ENCODE results near the gene OR13A1.
"Not testable (repeated sequence)": the region's sequence is repeated elsewhere in the genome, so short reads cannot be mapped to it uniquely, and the experiment has no call there.

The OR13A1 gene

DNA sequence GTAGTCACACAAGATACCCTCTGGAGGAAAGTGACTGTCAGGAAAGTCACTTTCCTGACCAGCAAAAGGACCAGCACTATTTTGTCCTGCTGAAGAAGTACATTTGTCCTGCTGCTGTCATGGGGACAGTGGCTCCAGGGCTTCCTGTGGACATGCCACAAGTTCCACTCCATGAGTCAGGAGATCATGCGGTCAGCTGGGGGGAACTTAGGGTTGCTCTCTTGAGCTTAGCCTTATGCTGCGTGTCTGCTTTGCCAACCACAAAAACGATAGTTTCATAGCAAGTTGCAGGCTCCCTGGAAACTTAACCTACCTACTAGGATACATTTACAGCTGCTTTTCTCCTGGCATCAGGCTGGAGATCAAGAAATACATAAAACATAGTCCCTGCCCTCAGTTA is 38.9 kb upstream of the OR13A1 start:
- H3K27ac ChIP-seq (replicated peaks), result peak overlapping the region; percentile 79
- no peaks in the 10 kb centered on the region for H3K27me3 ChIP-seq (ENCODE audit: insufficient read depth, poor library complexity, severe bottlenecking)
- TF ChIP-seq GABPA (IDR thresholded peaks at IDR 0.05; ENCODE audit: low read depth), result no peak
- peak; percentile 79 for TF ChIP-seq POLR2AphosphoS5 (IDR thresholded peaks at IDR 0.05; ENCODE audit: low read depth)
- peak; percentile 4; the same call in 1 of the 2 replicates for TF ChIP-seq SPI1 (IDR thresholded peaks at IDR 0.05; ENCODE audit: borderline replicate concordance, low read depth)
- no peak overlapping the region for H3K4me3 ChIP-seq (replicated peaks; ENCODE audit: insufficient read depth, low read length)
- DNase-seq (ENCODE audit: low read depth in 1 of 2, low spot score in 1 of 2), result peak; percentile 91 to 92

DNA sequence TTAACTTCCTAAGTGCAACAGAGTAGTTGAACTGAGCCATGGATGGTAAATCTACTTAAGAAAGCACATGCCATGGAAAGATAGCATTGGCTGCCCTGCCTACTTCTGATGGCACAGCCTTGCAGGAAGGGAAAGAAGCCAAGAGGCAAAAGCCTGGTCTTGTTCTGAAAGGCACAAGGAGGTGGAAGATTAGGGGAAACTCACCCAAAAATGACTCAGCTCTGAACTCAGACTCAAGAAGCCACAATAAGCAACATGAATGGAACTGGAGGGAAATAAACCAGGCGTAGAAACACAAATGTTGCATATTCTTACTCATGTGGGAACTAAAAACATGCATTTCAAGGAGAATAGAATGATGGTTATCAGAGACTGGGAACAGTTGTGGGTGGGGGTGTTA is 37.8 kb upstream of the OR13A1 start:
- DNase-seq (ENCODE audit: low read depth in 1 of 2, low spot score in 1 of 2), result peak; percentile 42 to 74
- Histone ChIP-seq H3K27me3 (ENCODE audit: insufficient read depth, poor library complexity, severe bottlenecking) (no peaks in the 10 kb centered on the region), H3K27ac (replicated peaks) (peak overlapping the region; percentile 79), H3K4me3 (replicated peaks; ENCODE audit: insufficient read depth, low read length) (no peak overlapping the region)
- TF ChIP-seq, protein P1, sequence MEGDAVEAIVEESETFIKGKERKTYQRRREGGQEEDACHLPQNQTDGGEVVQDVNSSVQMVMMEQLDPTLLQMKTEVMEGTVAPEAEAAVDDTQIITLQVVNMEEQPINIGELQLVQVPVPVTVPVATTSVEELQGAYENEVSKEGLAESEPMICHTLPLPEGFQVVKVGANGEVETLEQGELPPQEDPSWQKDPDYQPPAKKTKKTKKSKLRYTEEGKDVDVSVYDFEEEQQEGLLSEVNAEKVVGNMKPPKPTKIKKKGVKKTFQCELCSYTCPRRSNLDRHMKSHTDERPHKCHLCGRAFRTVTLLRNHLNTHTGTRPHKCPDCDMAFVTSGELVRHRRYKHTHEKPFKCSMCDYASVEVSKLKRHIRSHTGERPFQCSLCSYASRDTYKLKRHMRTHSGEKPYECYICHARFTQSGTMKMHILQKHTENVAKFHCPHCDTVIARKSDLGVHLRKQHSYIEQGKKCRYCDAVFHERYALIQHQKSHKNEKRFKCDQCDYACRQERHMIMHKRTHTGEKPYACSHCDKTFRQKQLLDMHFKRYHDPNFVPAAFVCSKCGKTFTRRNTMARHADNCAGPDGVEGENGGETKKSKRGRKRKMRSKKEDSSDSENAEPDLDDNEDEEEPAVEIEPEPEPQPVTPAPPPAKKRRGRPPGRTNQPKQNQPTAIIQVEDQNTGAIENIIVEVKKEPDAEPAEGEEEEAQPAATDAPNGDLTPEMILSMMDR (IDR thresholded peaks at IDR 0.05; ENCODE audit: insufficient read depth, low read length), result no peak
- TF ChIP-seq, protein P2, sequence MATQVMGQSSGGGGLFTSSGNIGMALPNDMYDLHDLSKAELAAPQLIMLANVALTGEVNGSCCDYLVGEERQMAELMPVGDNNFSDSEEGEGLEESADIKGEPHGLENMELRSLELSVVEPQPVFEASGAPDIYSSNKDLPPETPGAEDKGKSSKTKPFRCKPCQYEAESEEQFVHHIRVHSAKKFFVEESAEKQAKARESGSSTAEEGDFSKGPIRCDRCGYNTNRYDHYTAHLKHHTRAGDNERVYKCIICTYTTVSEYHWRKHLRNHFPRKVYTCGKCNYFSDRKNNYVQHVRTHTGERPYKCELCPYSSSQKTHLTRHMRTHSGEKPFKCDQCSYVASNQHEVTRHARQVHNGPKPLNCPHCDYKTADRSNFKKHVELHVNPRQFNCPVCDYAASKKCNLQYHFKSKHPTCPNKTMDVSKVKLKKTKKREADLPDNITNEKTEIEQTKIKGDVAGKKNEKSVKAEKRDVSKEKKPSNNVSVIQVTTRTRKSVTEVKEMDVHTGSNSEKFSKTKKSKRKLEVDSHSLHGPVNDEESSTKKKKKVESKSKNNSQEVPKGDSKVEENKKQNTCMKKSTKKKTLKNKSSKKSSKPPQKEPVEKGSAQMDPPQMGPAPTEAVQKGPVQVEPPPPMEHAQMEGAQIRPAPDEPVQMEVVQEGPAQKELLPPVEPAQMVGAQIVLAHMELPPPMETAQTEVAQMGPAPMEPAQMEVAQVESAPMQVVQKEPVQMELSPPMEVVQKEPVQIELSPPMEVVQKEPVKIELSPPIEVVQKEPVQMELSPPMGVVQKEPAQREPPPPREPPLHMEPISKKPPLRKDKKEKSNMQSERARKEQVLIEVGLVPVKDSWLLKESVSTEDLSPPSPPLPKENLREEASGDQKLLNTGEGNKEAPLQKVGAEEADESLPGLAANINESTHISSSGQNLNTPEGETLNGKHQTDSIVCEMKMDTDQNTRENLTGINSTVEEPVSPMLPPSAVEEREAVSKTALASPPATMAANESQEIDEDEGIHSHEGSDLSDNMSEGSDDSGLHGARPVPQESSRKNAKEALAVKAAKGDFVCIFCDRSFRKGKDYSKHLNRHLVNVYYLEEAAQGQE (IDR thresholded peaks at IDR 0.05; ENCODE audit: insufficient replicate concordance, low read depth), result no peak
- TF ChIP-seq POLR2AphosphoS5 (IDR thresholded peaks at IDR 0.05; ENCODE audit: low read depth) (no peak), GABPA (IDR thresholded peaks at IDR 0.05; ENCODE audit: low read depth) (no peak), SPI1 (IDR thresholded peaks at IDR 0.05; ENCODE audit: borderline replicate concordance, low read depth) (no peak)

DNA sequence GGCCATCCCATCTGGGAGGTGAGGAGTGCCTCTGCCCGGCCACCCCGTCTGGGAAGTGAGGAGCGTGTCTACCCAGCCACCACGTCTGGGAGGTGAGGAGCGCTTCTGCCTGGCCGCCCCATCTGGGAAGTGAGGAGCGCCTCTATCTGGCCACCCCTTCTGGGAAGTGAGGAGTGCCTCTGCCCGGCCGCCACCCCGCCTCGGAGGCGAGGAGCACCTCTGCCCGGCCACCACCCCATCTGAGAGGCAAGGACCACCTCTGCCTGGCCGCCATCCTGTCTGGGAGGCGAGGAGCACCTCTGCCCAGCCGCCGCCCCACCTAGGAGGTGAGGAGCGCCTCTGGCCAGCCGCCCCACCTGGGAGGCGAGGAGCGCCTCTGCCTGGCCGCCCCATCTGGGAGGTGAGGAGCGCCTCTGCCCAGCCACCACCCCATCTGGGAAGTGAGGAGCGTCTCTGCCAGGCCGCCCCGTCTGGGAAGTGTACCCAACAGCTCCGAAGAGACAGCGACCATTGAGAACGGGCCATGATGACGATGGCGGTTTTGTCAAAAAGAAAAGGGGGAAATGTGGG is 32.9 kb upstream of the OR13A1 start:
- not testable (repeated sequence) for H3K27ac ChIP-seq (replicated peaks); H3K27me3 ChIP-seq (ENCODE audit: insufficient read depth, poor library complexity, severe bottlenecking); H3K4me3 ChIP-seq (replicated peaks; ENCODE audit: insufficient read depth, low read length); DNase-seq (ENCODE audit: low read depth in 1 of 2, low spot score in 1 of 2)

DNA sequence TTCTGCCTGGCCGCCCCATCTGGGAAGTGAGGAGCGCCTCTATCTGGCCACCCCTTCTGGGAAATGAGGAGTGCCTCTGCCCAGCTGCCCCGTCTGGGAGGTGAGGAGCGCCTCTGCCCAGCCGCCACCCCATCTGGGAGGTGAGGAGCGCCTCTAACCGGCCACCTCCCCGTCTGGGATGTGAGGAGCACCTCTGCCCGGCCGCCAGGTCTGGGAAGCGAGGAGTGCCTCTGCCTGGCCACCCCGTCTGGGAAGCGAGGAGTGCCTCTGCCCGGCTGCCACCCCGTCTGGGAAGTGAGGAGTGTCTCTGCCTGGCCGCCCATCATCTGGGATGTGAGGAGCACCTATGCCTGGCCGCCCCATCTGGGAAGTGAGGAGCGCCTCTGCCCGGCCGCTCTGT is 32.1 kb upstream of the OR13A1 start:
- not testable (repeated sequence) for H3K27me3 ChIP-seq (ENCODE audit: insufficient read depth, poor library complexity, severe bottlenecking); H3K27ac ChIP-seq (replicated peaks); DNase-seq (ENCODE audit: low read depth in 1 of 2, low spot score in 1 of 2); H3K4me3 ChIP-seq (replicated peaks; ENCODE audit: insufficient read depth, low read length)

DNA sequence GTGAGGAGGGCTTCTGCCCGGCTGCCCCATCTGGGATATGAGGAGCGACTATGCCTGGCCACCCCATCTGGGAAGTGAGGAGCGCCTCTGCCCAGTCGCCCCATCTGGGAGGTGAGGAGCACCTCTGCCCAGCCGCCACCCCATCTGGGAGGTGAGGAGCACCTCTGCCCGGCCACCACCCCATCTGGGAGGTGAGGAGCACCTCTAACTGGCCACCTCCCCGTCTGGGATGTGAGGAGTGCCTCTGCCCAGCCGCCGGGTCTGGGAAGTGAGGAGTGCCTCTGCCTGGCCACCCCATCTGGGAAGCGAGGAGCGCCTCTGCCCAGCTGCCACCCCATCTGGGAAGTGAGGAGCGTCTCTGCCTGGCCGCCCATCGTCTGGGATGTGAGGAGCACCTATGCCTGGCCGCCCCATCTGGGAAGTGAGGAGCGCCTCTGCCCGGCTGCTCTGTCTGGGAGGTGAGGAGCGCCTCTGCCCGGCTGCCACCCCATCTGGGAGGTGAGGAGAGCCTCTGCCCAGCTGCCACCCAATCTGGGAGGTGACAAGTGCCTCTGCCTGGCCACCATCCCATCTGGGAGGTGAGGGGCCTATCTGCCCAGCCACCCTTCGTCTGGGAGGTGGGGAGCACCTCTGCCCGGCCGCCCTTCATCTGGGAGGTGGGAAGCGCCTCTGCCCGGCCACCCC is 31.4 kb upstream of the OR13A1 start:
- H3K27ac ChIP-seq (replicated peaks), result not testable (repeated sequence)

DNA sequence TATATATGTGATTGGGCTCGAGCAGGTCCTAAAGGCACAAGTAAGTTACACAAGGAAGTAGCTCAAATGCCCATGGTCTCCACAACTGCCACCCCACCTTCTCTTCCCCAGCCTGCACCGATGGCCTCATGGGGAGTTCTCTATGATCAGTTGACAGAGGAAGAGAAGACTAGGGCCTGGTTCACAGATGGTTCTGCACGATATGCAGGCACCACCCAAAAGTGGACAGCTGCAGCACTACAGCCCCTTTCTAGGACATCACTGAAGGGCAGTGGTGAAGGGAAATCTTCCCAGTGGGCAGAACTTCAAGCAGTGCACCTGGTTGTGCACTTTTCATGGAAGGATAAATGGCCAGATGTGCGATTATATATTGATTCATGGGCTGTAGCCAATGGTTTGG is 25.0 kb upstream of the OR13A1 start:
- H3K27me3 ChIP-seq (ENCODE audit: insufficient read depth, poor library complexity, severe bottlenecking); H3K4me3 ChIP-seq (replicated peaks; ENCODE audit: insufficient read depth, low read length); H3K27ac ChIP-seq (replicated peaks); DNase-seq (ENCODE audit: low read depth in 1 of 2, low spot score in 1 of 2): not testable (repeated sequence)

More for the DNA sequence above, 31.4 kb upstream of the OR13A1 start:
- not testable (repeated sequence) for H3K27me3 ChIP-seq (ENCODE audit: insufficient read depth, poor library complexity, severe bottlenecking); H3K4me3 ChIP-seq (replicated peaks; ENCODE audit: insufficient read depth, low read length); DNase-seq (ENCODE audit: low read depth in 1 of 2, low spot score in 1 of 2)

DNA sequence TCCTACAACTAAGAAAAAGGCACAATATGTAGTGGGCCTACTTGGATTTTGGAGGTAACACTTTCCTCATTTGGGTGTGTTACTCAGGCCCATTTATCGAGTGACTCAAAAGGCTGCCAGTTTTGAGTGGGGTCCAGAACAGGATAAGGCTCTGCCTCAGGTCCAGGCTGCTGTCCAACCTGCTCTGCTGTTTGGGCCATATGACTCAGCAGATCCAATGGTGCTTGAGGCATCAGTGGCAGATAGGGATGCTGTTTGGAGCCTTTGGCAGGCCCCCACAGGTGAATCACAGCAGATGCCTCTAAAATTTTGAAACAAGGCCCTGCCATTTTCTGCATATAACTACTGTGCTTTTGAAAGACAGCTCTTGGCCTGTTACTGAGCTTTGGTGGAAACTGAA is 24.5 kb upstream of the OR13A1 start:
- no peaks in the 10 kb centered on the region for H3K27me3 ChIP-seq (ENCODE audit: insufficient read depth, poor library complexity, severe bottlenecking)
- no peak for DNase-seq (ENCODE audit: low read depth in 1 of 2, low spot score in 1 of 2)
- TF ChIP-seq, protein P2 (IDR thresholded peaks at IDR 0.05; ENCODE audit: insufficient replicate concordance, low read depth), result no peak
- TF ChIP-seq POLR2AphosphoS5 (IDR thresholded peaks at IDR 0.05; ENCODE audit: low read depth) (no peak), GABPA (IDR thresholded peaks at IDR 0.05; ENCODE audit: low read depth) (no peak), SPI1 (IDR thresholded peaks at IDR 0.05; ENCODE audit: borderline replicate concordance, low read depth) (no peak)
- TF ChIP-seq, protein P1 (IDR thresholded peaks at IDR 0.05; ENCODE audit: insufficient read depth, low read length), result no peak
- H3K4me3 ChIP-seq (replicated peaks; ENCODE audit: insufficient read depth, low read length), result no peak overlapping the region
- H3K27ac ChIP-seq (replicated peaks), result no peak overlapping the region

DNA sequence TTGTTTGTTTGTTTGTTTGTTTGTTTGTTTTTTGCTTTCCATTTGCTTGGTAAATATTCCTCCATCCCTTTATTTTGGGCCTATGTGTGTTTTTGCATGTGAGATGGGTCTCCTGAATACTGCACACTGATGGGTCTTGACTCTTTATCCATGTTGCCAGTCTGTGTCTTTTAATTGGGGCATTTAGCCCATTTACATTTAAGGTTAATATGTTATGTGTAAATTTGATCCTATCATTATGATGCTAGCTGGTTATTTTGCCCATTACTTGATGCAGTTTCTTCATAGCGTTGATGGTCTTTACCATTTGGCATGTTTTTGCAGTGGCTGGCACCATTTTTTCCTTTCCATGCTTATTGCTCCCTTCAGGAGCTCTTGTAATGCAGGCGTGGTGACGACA is 16.4 kb upstream of the OR13A1 start:
- H3K27ac ChIP-seq (replicated peaks); H3K27me3 ChIP-seq (ENCODE audit: insufficient read depth, poor library complexity, severe bottlenecking); H3K4me3 ChIP-seq (replicated peaks; ENCODE audit: insufficient read depth, low read length); DNase-seq (ENCODE audit: low read depth in 1 of 2, low spot score in 1 of 2): not testable (repeated sequence)

Data from HL-60 (cell line).